HL-60 (cell line): ENCODE data around the gene RAB17.

ENCODE experiments used
- DNase-seq, 2 experiments: peaks; one replicate each; pipeline ENCODE4 v3.0.0-alpha.2; 2010 to 2020; ENCODE audit warnings: low read depth in 1 of 2, low spot score in 1 of 2
- H3K27ac ChIP-seq: fragments of 250-450 bp; sonication (Bioruptor Pico); replicated peaks from 2 replicates; pipeline ENCODE4 v1.5.1; 2020; ENCODE audit warnings: mild to moderate bottlenecking, moderate library complexity
- H3K27me3 ChIP-seq: fragments of 250-450 bp; sonication (Bioruptor Pico); 2 replicates; pipeline ENCODE4 v1.5.1; 2021; ENCODE audit warnings: mild to moderate bottlenecking, moderate library complexity; ENCODE audit not compliant: insufficient read depth, poor library complexity, severe bottlenecking
- H3K4me3 ChIP-seq: replicated peaks from 2 replicates; pipeline ENCODE4 v1.5.1; 2011; ENCODE audit warnings: mild to moderate bottlenecking, control low read depth, low read length; ENCODE audit not compliant: insufficient read depth
- GABPA ChIP-seq: IDR thresholded peaks from 2 replicates; pipeline ENCODE4 v1.6.1; 2012; ENCODE audit warnings: low read depth
- POLR2AphosphoS5 ChIP-seq: IDR thresholded peaks from 2 replicates; pipeline ENCODE4 v1.6.1; 2012; ENCODE audit warnings: low read depth
- SPI1 ChIP-seq: IDR thresholded peaks from 2 replicates; pipeline ENCODE4 v1.6.1; 2012; ENCODE audit warnings: low read depth, mild to moderate bottlenecking, borderline replicate concordance
- TF ChIP-seq, protein P1 (sequence below): IDR thresholded peaks from one replicate; pipeline ENCODE4 v1.5.1; 2011; ENCODE audit warnings: low read length, control low read depth, inconsistent platforms; ENCODE audit not compliant: insufficient read depth
- TF ChIP-seq, protein P2 (sequence below): IDR thresholded peaks from 2 replicates; pipeline ENCODE4 v1.6.1; 2012; ENCODE audit warnings: low read depth; ENCODE audit not compliant: insufficient replicate concordance

RAB17 gene

DNA sequence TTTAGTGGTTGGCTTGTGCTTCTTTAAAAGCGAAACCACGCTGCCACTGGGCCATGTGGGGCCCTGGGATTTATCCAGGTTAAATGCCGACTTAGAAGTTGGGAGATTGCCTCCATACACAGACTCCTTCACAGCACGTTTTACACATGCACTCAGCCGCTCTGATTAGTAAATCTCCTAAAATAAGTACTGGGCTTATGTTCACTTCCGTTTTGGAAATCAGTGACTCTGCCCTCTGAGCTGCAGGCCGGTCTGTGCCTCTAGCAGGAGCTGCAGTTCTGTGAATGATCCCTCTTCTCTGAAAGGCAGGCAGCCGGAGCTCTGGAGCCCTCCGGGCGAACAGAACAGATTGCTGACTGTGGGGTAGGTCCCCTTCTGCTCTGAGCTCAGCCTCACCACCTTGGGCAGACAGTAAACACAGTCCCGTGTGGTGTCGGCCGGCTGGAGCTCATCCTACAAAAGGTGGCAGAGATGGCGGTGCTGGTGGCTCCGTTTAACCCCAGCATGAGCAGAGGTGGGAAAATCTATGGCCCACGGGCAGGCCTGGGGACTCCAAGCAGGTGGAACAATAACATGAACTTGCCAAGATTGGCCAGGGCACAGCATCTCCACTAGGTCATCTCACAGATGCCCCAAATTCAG, 9.8 kb upstream of the RAB17 start:
- Histone ChIP-seq H3K4me3 (no peak overlapping the region), H3K27me3 (peaks cover 11% of the 10 kb centered on the region), H3K27ac (no peak overlapping the region)
- DNase-seq, result no peak
- no peak for TF ChIP-seq GABPA
- TF ChIP-seq SPI1, result no peak
- TF ChIP-seq, protein P1, sequence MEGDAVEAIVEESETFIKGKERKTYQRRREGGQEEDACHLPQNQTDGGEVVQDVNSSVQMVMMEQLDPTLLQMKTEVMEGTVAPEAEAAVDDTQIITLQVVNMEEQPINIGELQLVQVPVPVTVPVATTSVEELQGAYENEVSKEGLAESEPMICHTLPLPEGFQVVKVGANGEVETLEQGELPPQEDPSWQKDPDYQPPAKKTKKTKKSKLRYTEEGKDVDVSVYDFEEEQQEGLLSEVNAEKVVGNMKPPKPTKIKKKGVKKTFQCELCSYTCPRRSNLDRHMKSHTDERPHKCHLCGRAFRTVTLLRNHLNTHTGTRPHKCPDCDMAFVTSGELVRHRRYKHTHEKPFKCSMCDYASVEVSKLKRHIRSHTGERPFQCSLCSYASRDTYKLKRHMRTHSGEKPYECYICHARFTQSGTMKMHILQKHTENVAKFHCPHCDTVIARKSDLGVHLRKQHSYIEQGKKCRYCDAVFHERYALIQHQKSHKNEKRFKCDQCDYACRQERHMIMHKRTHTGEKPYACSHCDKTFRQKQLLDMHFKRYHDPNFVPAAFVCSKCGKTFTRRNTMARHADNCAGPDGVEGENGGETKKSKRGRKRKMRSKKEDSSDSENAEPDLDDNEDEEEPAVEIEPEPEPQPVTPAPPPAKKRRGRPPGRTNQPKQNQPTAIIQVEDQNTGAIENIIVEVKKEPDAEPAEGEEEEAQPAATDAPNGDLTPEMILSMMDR, result no peak
- TF ChIP-seq POLR2AphosphoS5, result no peak
- TF ChIP-seq, protein P2, sequence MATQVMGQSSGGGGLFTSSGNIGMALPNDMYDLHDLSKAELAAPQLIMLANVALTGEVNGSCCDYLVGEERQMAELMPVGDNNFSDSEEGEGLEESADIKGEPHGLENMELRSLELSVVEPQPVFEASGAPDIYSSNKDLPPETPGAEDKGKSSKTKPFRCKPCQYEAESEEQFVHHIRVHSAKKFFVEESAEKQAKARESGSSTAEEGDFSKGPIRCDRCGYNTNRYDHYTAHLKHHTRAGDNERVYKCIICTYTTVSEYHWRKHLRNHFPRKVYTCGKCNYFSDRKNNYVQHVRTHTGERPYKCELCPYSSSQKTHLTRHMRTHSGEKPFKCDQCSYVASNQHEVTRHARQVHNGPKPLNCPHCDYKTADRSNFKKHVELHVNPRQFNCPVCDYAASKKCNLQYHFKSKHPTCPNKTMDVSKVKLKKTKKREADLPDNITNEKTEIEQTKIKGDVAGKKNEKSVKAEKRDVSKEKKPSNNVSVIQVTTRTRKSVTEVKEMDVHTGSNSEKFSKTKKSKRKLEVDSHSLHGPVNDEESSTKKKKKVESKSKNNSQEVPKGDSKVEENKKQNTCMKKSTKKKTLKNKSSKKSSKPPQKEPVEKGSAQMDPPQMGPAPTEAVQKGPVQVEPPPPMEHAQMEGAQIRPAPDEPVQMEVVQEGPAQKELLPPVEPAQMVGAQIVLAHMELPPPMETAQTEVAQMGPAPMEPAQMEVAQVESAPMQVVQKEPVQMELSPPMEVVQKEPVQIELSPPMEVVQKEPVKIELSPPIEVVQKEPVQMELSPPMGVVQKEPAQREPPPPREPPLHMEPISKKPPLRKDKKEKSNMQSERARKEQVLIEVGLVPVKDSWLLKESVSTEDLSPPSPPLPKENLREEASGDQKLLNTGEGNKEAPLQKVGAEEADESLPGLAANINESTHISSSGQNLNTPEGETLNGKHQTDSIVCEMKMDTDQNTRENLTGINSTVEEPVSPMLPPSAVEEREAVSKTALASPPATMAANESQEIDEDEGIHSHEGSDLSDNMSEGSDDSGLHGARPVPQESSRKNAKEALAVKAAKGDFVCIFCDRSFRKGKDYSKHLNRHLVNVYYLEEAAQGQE, result no peak

DNA sequence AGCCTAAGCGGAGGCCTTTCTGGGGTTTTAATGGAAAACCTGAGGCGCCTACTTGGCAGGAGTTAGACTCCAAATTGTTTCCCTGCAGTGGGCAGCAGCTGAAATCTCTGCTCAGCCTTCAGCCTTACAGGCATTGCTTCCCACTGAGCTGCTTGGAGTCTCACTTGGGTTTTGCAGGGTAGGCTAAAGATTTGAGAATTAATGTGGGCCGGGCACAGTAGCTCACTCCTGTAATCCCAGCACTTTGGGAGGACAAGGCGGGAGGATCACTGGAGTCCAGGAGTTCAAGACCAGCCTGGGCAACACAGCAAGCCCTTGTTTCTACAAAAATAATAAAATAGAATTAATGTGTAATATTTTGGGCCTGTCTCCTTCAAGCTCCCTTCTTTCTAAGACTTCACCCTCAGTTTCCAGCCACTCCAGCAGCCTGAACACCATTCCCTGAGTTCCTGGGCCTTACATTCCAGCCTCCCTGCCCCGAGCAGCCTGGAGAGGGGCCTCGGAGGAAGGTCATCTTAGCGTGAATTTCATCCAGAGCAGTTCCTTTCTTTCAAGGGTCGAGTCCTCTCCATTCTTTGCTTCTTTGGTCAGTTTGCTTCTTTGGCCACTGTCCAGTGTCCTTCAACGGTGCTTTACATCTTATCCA, 9.1 kb upstream of the RAB17 start:
- Histone ChIP-seq H3K27ac (no peak overlapping the region), H3K27me3 (peaks cover 11% of the 10 kb centered on the region), H3K4me3 (no peak overlapping the region)
- DNase-seq, result no peak
- TF ChIP-seq GABPA (no peak), SPI1 (no peak), POLR2AphosphoS5 (no peak)
- TF ChIP-seq, protein P1, result no peak
- TF ChIP-seq, protein P2, result no peak

DNA sequence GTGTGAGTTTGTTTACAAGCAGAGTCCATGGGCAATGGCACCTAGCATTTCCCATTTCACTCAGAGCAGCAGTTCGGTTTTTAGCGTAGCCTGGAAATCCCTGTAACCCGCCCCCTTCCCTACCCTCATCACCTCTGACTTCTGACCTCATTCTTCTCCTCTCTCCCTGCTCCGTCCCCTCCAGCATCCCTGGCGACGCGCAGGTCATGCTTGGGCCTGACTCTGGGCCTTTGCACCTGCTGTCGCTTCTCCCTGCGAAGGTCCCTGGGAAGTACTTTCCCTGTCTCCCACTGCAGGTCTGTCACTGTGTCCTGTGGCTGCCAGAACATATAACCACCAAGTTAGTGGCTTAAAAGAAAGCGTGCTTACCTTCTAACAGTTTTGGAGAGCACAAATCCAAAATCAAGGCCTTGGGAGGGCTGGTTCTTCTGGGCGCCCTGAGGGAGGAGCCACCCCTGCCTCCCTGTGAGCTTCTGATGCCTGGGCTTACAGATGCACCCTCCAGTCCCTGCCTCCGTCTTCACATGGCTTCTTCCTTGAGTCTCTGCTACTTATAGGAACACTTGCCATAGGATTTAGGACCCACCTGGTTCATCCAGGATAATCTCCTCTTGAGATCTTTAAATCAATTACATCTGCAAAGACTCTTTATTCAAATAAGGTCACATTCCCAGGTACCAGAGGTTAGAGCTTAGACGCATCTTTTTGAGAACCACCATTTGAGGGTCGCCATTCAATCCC, 8.1 kb upstream of the RAB17 start:
- DNase-seq, result no peak
- no peak overlapping the region for H3K4me3 ChIP-seq
- TF ChIP-seq POLR2AphosphoS5 (no peak), GABPA (no peak), SPI1 (no peak)
- TF ChIP-seq, protein P1, result no peak
- TF ChIP-seq, protein P2, result no peak
- peaks cover 11% of the 10 kb centered on the region for H3K27me3 ChIP-seq
- no peak overlapping the region for H3K27ac ChIP-seq
